ENCODE measurements around the gene STK24. TPM values are rescaled to one million over a fixed set of nuclear protein-coding genes. Genes with fewer than 3 reads are reported as not detected.
"Not testable (repeated sequence)": the region's sequence is repeated elsewhere in the genome, so short reads cannot be mapped to it uniquely, and the experiment has no call there.

The STK24 gene
- total and polyA plus RNA-seq, 2 donors (not counting 1 experiment from before 2014, with no cell fraction given): 53.2 to 73.1 TPM

DNA sequence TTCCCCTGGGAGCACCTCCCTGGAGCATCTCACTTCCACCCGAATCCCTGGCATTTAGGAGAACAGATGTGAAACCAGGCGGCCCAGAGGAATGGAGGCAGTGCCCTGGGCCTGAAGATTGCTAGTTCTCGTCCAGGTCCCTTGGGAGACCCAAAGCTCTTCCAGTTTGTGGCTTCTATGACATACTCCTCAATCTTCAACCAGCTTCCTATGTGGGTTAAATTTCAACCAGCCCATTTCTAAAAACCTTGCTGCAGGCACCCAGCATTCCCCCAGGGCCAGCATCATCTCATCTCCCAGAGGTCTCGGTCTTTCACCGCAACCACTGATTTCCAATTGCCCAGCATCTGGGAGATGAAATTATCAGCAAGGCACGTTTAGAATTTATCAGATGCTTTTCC lies 46.0 kb upstream of the STK24 start:
- no peak for DNase-seq (ENCODE audit: low read depth in 2 of 2)
- no peak overlapping the region for H3K27ac ChIP-seq (ENCODE audit: insufficient read depth, low read length)
- no peak overlapping the region for H3K4me2 ChIP-seq (ENCODE audit: extremely low read depth, insufficient read depth, low read length)
- TF ChIP-seq EZH2 (IDR thresholded peaks at IDR 0.05; ENCODE audit: low read length, missing control alignments): no peak
- TF ChIP-seq, protein P1, sequence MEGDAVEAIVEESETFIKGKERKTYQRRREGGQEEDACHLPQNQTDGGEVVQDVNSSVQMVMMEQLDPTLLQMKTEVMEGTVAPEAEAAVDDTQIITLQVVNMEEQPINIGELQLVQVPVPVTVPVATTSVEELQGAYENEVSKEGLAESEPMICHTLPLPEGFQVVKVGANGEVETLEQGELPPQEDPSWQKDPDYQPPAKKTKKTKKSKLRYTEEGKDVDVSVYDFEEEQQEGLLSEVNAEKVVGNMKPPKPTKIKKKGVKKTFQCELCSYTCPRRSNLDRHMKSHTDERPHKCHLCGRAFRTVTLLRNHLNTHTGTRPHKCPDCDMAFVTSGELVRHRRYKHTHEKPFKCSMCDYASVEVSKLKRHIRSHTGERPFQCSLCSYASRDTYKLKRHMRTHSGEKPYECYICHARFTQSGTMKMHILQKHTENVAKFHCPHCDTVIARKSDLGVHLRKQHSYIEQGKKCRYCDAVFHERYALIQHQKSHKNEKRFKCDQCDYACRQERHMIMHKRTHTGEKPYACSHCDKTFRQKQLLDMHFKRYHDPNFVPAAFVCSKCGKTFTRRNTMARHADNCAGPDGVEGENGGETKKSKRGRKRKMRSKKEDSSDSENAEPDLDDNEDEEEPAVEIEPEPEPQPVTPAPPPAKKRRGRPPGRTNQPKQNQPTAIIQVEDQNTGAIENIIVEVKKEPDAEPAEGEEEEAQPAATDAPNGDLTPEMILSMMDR (conservative IDR thresholded peaks at IDR 0.05 in 1 of 2, IDR thresholded peaks at IDR 0.05 in 1 of 2; ENCODE audit: low read depth in 1 of 2, low read length in 2 of 2): no peak
- H3K36me3 ChIP-seq (ENCODE audit: control insufficient read depth, insufficient read depth, low read length): no peaks in the 10 kb centered on the region
- H3K27me3 ChIP-seq (ENCODE audit: control insufficient read depth, insufficient read depth, low read length): no peaks in the 10 kb centered on the region
- no peak overlapping the region for H3K9ac ChIP-seq (ENCODE audit: insufficient read depth, low read length)
- no peak overlapping the region for H2AFZ ChIP-seq (ENCODE audit: low read length)
- H3K79me2 ChIP-seq (ENCODE audit: control insufficient read depth, insufficient read depth, low read length): no peaks in the 10 kb centered on the region
- no peaks in the 10 kb centered on the region for H4K20me1 ChIP-seq (ENCODE audit: control insufficient read depth, extremely low read depth, insufficient read depth, low read length)
- H3K9me3 ChIP-seq (ENCODE audit: control insufficient read depth, insufficient read depth, low read depth, low read length): no peaks in the 10 kb centered on the region
- no peak overlapping the region for H3K4me3 ChIP-seq (replicated peaks in 1 of 4; ENCODE audit: control extremely low read depth in 1 of 4, insufficient read depth in 1 of 4, low read depth in 3 of 4, low read length in 4 of 4)
- H3K4me1 ChIP-seq (ENCODE audit: control insufficient read depth, extremely low read depth, insufficient read depth, low read length): no peaks in the 10 kb centered on the region

DNA sequence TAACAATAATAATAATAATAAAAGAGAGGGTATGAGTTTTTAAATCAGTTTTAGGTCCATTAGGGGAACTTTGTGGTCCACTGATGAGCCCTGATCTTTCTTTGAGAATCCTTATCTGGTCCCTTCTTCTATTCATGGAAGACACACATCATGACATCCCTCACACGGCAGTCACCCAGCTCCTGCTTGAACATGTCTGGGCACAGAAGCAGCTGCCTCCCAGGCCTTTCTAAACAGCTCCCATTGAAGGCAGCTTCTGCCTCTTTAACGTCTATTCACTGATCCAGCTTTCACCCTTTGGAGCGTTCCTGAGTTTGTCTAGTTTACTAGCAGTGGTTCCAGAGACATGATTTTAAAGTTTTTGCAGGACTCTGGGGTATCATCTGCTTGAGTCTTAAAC lies 42.6 kb upstream of the STK24 start:
- Histone ChIP-seq H3K4me3 (replicated peaks in 1 of 4; ENCODE audit: control extremely low read depth in 1 of 4, insufficient read depth in 1 of 4, low read depth in 3 of 4, low read length in 4 of 4) (no peak overlapping the region), H3K27me3 (ENCODE audit: control insufficient read depth, insufficient read depth, low read length) (no peaks in the 10 kb centered on the region), H3K9ac (ENCODE audit: insufficient read depth, low read length) (no peak overlapping the region), H3K4me2 (ENCODE audit: extremely low read depth, insufficient read depth, low read length) (no peak overlapping the region), H2AFZ (ENCODE audit: low read length) (no peak overlapping the region), H3K9me3 (ENCODE audit: control insufficient read depth, insufficient read depth, low read depth, low read length) (no peaks in the 10 kb centered on the region), H3K36me3 (ENCODE audit: control insufficient read depth, insufficient read depth, low read length) (no peaks in the 10 kb centered on the region), H3K79me2 (ENCODE audit: control insufficient read depth, insufficient read depth, low read length) (no peaks in the 10 kb centered on the region), H4K20me1 (ENCODE audit: control insufficient read depth, extremely low read depth, insufficient read depth, low read length) (no peaks in the 10 kb centered on the region), H3K4me1 (ENCODE audit: control insufficient read depth, extremely low read depth, insufficient read depth, low read length) (no peaks in the 10 kb centered on the region), H3K27ac (ENCODE audit: insufficient read depth, low read length) (no peak overlapping the region)
- TF ChIP-seq EZH2 (IDR thresholded peaks at IDR 0.05; ENCODE audit: low read length, missing control alignments): no peak
- TF ChIP-seq, protein P1 (conservative IDR thresholded peaks at IDR 0.05 in 1 of 2, IDR thresholded peaks at IDR 0.05 in 1 of 2; ENCODE audit: low read depth in 1 of 2, low read length in 2 of 2): no peak
- no peak for DNase-seq (ENCODE audit: low read depth in 2 of 2)

DNA sequence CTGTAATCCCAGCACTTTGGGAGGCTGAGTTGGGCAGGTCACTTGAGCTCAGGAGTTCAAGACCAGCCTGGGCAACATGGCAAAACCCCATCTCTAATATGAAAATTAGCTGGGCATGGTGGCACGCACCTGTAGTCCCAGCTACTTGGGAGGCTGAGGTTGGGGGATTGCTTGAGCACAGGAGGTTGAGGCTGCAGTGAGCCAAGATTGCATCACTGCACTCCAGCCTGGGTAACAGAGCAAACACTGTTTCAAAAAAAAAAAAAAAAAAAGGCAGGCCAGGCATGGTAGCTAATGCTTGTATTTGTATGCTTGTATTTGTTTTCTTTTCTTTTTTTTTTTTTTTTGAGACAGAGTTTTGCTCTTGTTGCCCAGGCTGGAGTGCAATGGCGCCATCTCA lies 38.7 kb upstream of the STK24 start:
- not testable (repeated sequence) for H3K27ac ChIP-seq (ENCODE audit: insufficient read depth, low read length); DNase-seq (ENCODE audit: low read depth in 2 of 2); H4K20me1 ChIP-seq (ENCODE audit: control insufficient read depth, extremely low read depth, insufficient read depth, low read length); H3K36me3 ChIP-seq (ENCODE audit: control insufficient read depth, insufficient read depth, low read length); H3K4me1 ChIP-seq (ENCODE audit: control insufficient read depth, extremely low read depth, insufficient read depth, low read length); H3K4me2 ChIP-seq (ENCODE audit: extremely low read depth, insufficient read depth, low read length); H3K9ac ChIP-seq (ENCODE audit: insufficient read depth, low read length); H3K79me2 ChIP-seq (ENCODE audit: control insufficient read depth, insufficient read depth, low read length); H3K27me3 ChIP-seq (ENCODE audit: control insufficient read depth, insufficient read depth, low read length); H2AFZ ChIP-seq (ENCODE audit: low read length); H3K4me3 ChIP-seq (replicated peaks in 1 of 4; ENCODE audit: control extremely low read depth in 1 of 4, insufficient read depth in 1 of 4, low read depth in 3 of 4, low read length in 4 of 4); H3K9me3 ChIP-seq (ENCODE audit: control insufficient read depth, insufficient read depth, low read depth, low read length)
